Measurements from ENCODE around the gene IL4. TPM values are rescaled to one million over a fixed set of nuclear protein-coding genes. Genes with fewer than 3 reads are reported as not detected.

Gene IL4
- total and polyA plus RNA-seq, 12 donors, result not detected

DNA sequence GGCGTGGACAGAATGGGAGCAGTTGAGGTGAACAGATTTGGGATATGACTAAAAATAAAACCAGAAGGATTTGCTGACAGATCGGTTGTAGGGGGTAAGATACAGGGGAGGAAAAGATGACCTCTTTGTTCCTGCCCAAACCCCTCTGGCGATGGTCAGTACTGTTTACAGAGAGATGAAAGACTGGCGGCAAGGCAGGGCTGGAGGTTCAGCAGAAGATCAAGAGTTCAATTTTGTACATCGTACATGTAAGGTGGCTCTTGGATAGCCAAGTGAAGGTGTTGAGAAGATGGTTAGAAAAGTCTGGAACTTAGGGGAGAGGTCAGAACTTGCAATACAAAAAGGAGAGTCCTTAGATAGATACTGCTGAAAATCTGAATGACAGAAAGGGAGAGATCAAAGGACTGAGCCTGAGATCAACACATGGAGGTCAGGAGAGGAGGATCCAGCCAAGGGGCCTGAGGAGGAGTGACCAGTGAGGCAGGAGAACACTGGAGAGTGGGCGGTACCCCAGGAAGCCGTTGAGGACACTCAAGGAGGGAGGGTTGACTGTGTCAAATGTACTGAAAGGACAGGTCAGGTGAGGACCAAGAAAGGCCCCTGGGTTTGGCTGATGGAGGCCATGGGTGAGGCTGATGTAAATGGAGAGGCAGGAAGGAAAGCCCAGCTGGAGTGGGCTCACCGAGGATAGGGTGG lies 7.1 kb downstream of the IL4 start:
- no peaks in the 10 kb centered on the region for H3K36me3 ChIP-seq (replicated peaks in 1 of 2)
- peaks cover 0 to 6% of the 10 kb centered on the region in 2 donors for H3K4me1 ChIP-seq (replicated peaks in 1 of 2)
- peak in 1 of 7 donors; percentile 24 for DNase-seq
- WGBS, 4 donors, result 91 to 95% (median 93%) methylated on average over 8 of the region's 8 CpGs
- intact Hi-C loops (cut with DNase I), result no loop called here
- H3K27ac ChIP-seq, result no peak overlapping the region
- TF ChIP-seq, protein P1, sequence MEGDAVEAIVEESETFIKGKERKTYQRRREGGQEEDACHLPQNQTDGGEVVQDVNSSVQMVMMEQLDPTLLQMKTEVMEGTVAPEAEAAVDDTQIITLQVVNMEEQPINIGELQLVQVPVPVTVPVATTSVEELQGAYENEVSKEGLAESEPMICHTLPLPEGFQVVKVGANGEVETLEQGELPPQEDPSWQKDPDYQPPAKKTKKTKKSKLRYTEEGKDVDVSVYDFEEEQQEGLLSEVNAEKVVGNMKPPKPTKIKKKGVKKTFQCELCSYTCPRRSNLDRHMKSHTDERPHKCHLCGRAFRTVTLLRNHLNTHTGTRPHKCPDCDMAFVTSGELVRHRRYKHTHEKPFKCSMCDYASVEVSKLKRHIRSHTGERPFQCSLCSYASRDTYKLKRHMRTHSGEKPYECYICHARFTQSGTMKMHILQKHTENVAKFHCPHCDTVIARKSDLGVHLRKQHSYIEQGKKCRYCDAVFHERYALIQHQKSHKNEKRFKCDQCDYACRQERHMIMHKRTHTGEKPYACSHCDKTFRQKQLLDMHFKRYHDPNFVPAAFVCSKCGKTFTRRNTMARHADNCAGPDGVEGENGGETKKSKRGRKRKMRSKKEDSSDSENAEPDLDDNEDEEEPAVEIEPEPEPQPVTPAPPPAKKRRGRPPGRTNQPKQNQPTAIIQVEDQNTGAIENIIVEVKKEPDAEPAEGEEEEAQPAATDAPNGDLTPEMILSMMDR (IDR thresholded peaks at IDR 0.05), result no peak
- TF ChIP-seq POLR2A (IDR thresholded peaks at IDR 0.05), result no peak
- no peaks in the 10 kb centered on the region for H3K9me3 ChIP-seq (replicated peaks in 1 of 3)
- no peaks in the 10 kb centered on the region for H3K27me3 ChIP-seq
- no peak overlapping the region for H3K4me3 ChIP-seq

DNA sequence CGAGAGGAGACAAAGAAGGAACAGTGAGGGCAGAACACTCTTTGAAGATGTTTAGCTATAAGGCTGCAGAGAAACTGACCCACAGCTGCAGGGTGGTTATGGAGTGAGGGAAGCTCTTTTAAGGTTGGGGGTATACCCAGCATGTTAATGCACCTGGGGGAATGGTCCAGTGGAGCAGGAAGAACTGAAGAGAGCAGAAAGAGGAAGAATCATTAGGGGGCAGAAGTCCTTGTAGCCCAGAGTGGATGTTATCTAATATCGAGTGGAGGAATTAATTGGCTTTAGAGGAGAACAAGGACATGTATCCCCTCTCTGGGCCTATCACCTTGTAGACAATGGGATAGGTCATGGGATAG lies 7.7 kb downstream of the IL4 start:
- Histone ChIP-seq H3K4me1 (replicated peaks in 1 of 2) (peaks cover 0 to 6% of the 10 kb centered on the region in 2 donors), H3K4me3 (no peak overlapping the region), H3K27me3 (no peaks in the 10 kb centered on the region), H3K9me3 (replicated peaks in 1 of 3) (no peaks in the 10 kb centered on the region), H3K36me3 (replicated peaks in 1 of 2) (no peaks in the 10 kb centered on the region), H3K27ac (no peak overlapping the region)
- 86 to 93% (median 89%) methylated on average over 2 of the region's 2 CpGs for WGBS, 4 donors
- no peak for TF ChIP-seq POLR2A (IDR thresholded peaks at IDR 0.05)
- TF ChIP-seq, protein P1 (IDR thresholded peaks at IDR 0.05), result no peak
- intact Hi-C loops (cut with DNase I), result no loop called here
- no peak for DNase-seq

- peak in 1 of 7 donors; percentile 10 for DNase-seq
- H3K27ac ChIP-seq, result no peak overlapping the region
- intact Hi-C loops (cut with DNase I), result no loop called here
- H3K36me3 ChIP-seq (replicated peaks in 1 of 2), result no peaks in the 10 kb centered on the region
- no peaks in the 10 kb centered on the region for H3K27me3 ChIP-seq
- no peaks in the 10 kb centered on the region for H3K9me3 ChIP-seq (replicated peaks in 1 of 3)
- 87 to 100% (median 95%) methylated on average over 3 to 4 of the region's 4 CpGs for WGBS, 4 donors
- peaks cover 0 to 3% of the 10 kb centered on the region in 2 donors for H3K4me1 ChIP-seq (replicated peaks in 1 of 2)
- TF ChIP-seq POLR2A (IDR thresholded peaks at IDR 0.05), result no peak
- TF ChIP-seq, protein P1 (IDR thresholded peaks at IDR 0.05), result no peak
- H3K4me3 ChIP-seq, result no peak overlapping the region
Observed at GRCh38 chr5:132681983-132682382, 8.2 kb downstream of the IL4 start.

DNA sequence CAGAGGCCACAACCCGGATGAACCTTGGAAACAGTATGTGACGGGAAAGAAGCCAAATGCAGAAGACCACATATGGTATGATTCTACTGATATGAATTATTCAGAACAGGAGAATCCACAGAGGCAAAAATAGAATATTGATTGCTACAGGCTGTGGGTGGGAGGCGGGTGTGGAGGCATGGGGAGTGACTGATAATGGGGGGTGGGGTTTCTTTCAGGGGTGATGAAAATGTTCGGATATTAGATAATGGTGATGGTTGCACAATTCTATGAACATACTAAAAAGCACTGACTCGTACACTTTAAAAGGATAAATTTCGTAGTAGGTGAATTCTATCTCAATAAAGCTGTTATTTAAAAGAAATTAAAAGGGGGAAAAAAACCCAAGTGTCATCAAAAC lies 10.7 kb downstream of the IL4 start:
- Histone ChIP-seq H3K27me3 (no peaks in the 10 kb centered on the region), H3K4me3 (no peak overlapping the region), H3K36me3 (replicated peaks in 1 of 2) (no peaks in the 10 kb centered on the region), H3K4me1 (replicated peaks in 1 of 2) (no peaks in the 10 kb centered on the region), H3K27ac (no peak overlapping the region), H3K9me3 (replicated peaks in 1 of 3) (no peaks in the 10 kb centered on the region)
- intact Hi-C loops (cut with DNase I), result no loop called here
- WGBS, 4 donors, result 79 to 90% (median 86%) methylated on average over 6 of the region's 6 CpGs
- TF ChIP-seq, protein P1 (IDR thresholded peaks at IDR 0.05), result no peak
- no peak for TF ChIP-seq POLR2A (IDR thresholded peaks at IDR 0.05)
- DNase-seq, result no peak

Data from adrenal gland (tissue), 12 donors.